ENCODE data around the gene MYO18B.
A peak's percentile ranks its signal among the peaks of the same experiment; 100 is the strongest.

The MYO18B gene

DNA sequence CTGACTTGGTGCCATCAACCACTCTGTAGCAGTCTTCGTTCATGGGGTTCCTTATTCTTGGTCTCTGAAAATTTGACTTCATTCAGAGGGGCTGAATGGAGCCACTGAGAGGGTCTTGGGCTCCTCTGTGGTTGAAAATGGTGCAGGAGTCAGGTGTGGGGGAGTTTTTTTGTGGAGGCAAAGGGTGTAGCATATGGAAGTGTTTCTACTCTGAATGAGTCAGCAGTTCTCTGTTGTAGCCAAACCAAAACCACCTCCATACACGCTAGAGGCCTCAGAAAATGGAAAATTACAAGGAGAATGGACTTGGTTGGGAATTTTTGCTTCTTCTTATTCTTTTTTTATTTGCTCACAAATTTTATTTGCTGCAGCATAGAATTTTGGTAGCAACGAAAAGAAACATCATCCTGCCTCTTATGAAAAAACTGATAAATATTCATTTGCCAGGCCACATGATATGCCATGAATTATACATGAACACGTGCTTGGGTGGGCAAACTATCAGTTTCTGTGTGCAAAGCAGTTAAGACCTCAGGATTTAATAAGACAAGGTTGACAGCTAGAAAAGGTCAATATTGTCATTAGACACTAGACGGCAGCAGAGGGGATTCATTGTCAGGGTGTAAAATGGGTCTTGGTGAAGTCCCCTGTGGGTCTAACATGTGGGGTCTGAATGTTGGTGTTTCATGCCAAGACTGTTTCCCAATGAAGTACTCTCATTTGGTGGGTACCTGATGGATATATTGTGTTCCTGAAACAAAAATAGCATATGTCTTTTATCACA, 111.7 kb downstream of the MYO18B start:
- peak in 1 of 2 donors; percentile 38 for DNase-seq

DNA sequence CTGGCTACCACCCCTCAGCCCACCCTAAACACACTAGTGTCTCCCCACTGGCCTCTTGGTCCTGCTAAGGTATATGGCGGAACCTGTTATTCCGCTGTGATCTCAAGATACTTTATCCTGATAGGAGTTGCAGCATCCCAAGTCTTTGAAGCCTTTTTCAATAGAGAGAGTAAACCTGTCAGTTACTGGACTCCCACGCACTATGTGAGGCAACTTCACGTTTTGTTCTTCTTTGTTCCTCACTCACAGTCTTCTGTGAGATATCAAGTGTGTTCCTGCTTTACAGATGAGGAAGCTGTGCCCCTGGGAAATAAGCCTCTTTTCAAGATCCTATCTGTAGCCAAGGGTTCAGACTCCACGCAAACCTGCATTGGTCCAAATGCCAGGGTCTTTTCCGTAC, 127.8 kb downstream of the MYO18B start:
- DNase-seq, result no peak

DNA sequence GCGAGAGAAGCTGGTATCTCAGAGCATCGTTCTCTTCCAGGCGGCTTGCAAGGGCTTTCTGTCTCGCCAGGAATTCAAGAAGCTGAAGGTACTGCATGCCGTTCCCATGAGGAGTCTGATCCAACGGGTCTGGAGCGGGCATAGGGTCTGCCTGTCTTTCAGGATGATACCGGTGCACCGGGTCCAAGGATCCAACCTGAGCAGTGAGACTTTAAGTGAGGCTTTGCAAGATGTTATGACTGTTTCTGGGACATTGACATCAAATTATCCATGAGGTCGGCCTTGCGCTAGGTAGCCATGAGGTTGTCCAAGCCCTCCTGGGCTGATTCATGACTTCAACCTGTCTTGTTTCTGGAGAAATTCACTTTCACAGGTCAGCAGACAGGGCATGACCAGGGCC, 132.3 kb downstream of the MYO18B start:
- no peak for DNase-seq

GRCh38 chr22:25875461-25875860, 133.5 kb downstream of the MYO18B start:
- no peak for DNase-seq

DNA sequence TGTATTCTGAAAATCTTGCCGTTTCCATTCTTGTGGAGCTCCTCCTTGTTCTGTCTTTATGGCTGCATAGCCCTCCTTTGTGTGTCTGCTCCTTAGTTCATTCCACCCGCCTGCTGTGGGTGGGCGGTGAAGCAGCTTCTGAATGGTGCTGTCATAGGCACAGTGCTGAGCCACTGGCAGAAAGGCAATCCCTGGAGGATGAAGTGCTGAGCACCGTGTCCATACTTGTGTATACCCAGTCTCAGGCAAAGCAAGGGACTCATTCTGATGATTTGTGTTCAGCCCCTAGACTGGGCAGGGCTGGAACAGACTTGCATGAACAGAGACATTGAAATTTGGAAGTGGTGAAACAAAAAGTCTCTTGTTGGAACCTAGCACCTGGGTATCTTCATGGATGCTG, 134.9 kb downstream of the MYO18B start:
- no peak for DNase-seq

GRCh38 chr22:25878933-25879332, 136.9 kb downstream of the MYO18B start:
- no peak for DNase-seq

DNA sequence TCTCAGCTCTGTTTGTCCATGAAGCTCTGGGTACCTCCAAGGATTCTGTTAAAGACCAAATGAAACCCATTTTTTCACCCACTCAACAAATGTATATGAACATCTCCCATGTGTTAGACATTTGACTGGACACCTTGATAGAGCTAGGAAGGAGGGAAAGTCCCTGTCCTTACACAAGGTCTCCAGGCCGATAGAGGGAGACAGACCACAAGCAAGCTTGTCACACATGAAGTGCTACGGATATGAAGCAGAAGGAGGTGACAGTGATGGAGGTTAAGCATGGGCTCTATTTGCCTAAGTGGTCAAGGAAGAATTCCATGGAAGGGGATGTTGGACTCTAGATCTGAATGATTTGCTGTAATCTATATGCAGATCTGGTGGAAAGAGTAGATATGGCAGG, 138.5 kb downstream of the MYO18B start:
- DNase-seq, result no peak

- no peak for DNase-seq
These were observed 139.3 kb downstream of the MYO18B start for GRCh38 chr22:25881210-25881755.

GRCh38 chr22:25882360-25882759, 140.4 kb downstream of the MYO18B start:
- DNase-seq, result no peak

DNA sequence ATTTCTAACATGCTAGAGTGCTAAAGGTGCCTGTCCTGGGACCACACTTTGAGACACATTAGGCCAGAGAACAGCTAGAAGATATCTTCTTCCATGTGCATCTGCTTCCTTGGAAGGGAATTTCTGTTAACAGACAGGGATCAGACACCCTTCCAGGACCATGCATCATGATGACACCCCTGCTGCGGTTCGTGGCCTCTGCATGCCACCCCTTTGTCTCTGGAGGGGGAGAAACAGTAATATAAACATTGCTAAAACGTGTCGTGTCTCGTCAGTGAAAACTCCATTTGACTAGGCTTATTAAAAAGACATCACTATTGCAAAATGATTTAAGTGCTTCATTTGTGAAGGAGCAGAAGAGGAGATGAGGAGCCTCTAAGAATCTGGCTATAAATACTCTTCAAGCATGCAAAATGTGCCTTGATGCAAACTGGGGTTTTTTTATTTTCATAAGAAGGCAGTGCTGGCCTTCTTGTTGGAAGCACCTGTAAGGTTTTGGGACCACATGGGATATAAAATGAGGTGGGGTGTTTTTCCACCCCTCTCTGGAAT, 141.6 kb downstream of the MYO18B start:
- no peak for DNase-seq

DNA sequence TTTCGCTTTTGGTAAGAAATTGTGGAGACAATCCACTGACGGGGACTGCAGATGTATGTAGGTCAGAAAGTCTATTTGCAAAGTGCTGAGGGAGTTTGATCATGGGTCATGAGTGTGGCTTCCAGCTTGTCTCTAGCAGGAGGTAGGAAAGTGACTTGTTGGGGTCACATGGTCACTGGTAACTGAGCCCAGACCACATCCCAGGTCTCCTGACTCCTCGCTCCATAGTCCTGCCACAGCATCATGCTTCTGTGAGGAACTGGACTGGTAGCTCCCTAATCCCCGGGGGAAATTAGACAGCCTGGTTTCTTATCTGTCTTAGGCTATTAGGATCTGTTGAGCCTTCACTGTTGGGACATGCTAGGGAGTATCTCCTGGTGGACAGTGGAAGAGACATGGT, 142.1 kb downstream of the MYO18B start:
- no peak for DNase-seq

- DNase-seq, result no peak
These were observed 146.5 kb downstream of the MYO18B start for GRCh38 chr22:25888399-25889054.

GRCh38 chr22:25890651-25891050, 148.7 kb downstream of the MYO18B start:
- no peak for DNase-seq

- no peak for DNase-seq
These were observed 150.7 kb downstream of the MYO18B start for GRCh38 chr22:25892678-25893077.

DNA sequence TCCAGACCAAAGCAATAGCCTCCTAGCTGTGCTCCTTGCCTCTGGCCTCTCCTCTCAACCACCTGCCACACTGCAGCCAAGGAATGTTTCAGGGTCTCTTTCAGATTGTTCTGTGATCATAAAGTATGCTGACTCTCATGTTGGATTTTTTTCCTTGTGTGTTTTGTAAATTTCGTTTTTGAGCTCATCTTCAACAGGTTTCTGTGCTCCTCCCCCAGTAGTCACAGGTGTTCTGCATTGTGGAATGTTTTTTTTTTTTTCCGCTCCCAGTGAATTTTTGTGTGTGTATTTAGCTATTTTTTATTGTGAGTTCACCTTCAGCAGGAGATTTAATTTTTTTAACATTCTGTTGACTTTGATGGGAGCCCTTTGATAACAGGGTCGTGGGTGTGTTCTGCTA, 153.7 kb downstream of the MYO18B start:
- DNase-seq, result no peak

DNA sequence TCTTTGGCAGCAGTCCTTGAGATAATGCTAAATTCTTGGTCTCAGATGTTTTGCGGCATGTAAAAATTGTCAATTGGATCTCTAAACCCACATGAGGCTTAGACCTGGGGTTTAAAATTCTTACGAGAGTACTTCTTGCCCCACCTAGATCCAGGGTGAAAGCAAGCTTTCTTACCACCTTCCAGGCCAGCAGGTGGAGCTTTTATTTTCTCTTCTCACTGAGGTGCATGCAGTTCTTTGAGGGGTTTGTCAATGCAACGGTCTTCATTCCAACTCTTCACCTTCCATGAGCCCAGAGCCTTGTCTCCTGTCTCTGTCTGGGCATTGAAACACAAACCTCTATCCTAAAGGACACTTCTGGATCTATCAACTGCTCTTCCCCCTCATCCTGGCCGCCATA, 154.1 kb downstream of the MYO18B start:
- no peak for DNase-seq

DNA sequence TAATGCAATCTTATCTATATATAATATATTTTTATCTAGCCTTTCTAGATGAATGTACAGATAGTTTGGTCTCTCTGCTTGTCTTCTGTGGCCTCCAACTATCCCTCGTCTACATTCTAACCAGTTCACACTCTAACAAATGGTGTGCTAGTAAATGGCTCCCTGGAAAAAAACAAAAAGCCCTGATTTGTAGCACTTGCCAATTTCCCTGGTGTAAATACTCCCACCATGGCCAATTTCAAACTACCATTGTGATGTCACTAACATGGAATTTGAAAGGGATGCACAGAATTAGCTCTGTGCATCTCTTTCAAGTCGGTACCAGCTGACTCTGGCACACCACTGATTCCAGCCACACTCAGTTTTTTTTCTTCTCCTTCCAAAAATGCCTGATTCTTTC, 154.6 kb downstream of the MYO18B start:
- DNase-seq, result no peak

DNA sequence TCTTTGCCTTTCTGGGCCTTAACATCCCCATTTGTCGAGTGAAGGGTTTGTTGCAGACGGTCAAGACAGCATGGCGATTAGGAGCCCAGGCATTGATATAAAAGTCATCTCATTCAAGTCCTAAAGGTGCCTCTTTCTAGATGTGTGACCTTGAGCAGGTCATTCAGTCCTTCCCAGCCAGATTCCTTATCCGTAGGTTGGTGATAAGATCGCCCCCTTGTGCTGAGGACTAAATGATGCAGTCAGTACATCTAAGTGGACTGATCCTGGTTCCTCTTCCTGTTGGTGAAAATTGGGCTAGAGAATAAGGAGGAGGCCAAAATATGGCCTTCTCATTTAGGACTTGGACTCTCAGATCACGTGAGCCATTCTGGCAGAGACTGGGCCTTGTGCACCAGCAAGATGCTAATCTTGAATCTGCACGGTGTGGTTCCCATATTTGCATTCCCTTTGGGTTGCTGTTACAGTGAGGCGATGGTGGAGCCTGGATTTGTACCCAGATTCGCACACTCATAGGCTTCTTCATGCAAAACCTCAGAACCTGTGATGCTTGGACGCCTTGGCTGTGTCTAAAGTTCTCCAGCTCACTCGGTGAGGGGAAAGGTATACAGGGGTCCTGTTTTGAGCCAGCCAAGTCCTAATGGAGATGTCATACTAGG, 156.8 kb downstream of the MYO18B start:
- no peak for DNase-seq

- DNase-seq, result no peak
These were observed 157.6 kb downstream of the MYO18B start for GRCh38 chr22:25899566-25899965.

- no peak for DNase-seq
These were observed 158.4 kb downstream of the MYO18B start for GRCh38 chr22:25900390-25900789.

DNA sequence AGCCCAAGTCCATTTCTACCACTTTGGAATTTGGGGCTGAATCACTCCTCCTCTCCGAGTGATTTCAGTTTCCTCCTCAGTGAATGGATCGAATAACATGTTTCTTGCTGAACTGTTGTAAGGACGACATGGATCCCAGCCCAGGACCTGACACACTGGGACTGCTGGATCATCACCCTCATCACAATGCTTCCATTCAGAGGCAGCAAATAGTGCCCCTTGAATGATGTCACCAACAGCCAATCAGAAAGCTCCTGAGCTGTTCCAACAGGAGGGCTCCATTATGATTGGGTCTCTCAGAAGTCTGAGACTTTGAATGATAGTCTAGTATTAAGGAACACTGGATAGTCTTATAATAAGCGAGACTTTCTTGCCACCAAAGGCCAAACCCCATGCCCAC, 158.9 kb downstream of the MYO18B start:
- peak; percentile 64 to 75 for DNase-seq

DNA sequence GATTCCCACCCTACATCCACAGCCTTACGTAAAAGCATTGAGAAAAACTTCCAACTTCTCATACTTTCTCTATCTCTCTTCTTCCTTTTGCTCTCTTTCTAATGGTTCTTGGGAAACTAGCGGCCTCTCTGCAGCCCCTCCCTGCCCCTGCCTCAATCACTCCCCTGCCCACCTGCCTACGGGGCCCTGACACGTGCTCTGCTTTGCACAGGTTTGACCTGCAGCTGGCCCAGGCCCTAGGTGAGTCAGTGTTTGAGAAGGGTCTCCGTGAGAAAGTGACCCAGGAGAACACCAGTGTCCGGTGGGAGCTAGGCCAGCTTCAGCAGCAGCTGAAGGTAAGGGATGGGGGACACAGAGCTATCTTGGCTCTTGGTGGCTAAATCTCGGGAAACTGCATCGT, 160.4 kb downstream of the MYO18B start:
- DNase-seq, result no peak

GRCh38 chr22:25903294-25903693, 161.3 kb downstream of the MYO18B start:
- DNase-seq, result no peak
